Measurements from ENCODE around the gene ZBTB24.

- TF ChIP-seq POLR2A (IDR thresholded peaks at IDR 0.05) (no peak), CTCF (IDR thresholded peaks at IDR 0.05) (no peak)
Measured at GRCh38 chr6:109442393-109442924, 40.6 kb downstream of the ZBTB24 start.

Data from uterus (tissue), 2 donors.